DMS79 (cell line): Measurements from ENCODE around the gene NLRP7.
"Not testable (repeated sequence)": the region's sequence is repeated elsewhere in the genome, so short reads cannot be mapped to it uniquely, and the experiment has no call there.

Source experiments
- DNase-seq: peaks from one replicate; lab custom pipeline; 2025; lab: John Stamatoyannopoulos, UW

The NLRP7 gene

GRCh38 chr19:54947381-54947780, at the start of gene NLRP7:
TSS of gene NLRP7 (minus strand) at chr19:54947530.
- no peak for DNase-seq

DNA sequence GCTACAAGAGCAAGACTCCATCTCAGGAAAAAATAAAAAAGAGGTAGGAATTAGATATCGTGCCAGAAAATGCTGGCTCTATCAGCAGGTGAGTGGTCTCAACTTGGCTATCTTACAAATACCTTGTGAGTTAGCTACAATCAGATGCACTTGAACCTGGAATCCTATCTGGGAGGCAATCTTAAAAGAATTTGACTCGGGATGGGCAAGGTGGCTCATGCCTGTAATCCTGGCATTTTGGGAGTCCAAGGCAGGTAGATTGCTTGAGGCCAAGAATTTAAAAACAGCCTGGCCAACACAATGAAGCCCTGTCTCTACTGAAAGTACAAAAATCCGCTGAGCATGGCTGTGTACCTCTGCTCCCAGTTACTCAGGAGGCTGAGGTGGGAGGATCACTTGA, 48.2 kb upstream of the NLRP7 start:
- no peak for DNase-seq

DNA sequence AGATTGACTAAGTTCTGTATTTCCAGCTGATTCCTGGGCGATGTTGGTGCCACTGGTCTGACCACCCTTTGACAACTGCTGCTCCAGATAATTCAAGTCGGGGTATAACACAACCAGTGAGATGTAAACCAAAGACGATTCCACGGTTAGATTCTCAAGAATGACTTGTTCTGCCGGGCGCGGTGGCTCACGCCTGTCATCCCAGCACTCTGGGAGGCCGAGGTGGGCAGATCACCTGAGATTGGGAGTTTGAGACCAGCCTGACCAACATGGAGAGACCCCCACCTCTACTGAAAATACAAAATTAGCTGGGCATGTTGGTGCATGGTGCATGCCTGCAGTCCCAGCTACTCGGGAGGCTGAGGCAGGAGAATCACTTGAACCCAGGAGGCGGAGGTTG, 42.2 kb upstream of the NLRP7 start:
- not testable (repeated sequence) for DNase-seq

DNA sequence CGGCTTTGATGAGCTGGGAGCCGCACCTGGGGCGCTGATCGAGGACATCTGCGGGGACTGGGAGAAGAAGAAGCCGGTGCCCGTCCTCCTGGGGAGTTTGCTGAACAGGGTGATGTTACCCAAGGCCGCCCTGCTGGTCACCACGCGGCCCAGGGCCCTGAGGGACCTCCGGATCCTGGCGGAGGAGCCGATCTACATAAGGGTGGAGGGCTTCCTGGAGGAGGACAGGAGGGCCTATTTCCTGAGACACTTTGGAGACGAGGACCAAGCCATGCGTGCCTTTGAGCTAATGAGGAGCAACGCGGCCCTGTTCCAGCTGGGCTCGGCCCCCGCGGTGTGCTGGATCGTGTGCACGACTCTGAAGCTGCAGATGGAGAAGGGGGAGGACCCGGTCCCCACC, 35.2 kb upstream of the NLRP7 start:
- DNase-seq = not testable (repeated sequence)

DNA sequence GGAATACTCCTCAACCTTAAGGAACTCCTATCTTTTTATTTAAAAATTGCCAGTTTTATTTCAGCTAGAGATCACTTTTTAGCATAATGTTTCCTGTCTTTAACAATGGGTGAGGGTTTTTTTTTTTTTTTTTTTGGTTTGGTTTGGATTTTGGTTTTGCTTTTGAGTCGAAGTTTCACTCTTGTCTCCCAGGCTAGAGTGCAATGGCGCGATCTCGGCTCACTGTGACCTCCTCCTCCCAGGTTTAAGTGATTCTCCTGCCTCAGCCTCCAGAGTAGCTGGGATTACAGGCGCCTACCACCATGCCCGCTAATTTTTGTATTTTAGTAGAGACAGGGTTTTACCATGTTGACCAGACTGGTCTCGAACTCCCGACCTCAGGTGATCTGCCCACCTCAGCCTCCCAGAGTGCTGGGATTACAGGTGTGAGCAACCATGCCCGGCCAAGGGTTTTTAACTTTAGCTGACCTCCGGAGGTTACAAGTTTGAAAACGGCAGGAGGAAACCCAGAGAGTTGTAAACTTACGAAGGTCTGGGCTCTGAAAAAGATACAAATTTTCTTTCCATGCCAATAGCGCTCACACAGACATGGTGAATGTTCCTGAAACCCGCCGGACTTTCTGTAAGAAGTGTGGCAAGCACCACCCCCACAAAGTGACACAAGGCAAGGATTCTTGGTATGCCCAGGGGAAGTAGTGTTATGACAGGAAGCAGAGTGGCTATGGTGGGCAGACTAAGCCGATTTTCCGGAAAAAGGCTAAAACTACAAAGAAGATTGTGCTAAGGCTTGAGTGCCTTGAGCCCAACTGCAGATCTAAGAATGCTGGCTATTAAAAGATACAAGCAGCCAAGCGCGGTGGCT, 26.1 kb upstream of the NLRP7 start:
- DNase-seq = not testable (repeated sequence)

GRCh38 chr19:54971446-54971845, 24.1 kb upstream of the NLRP7 start:
- DNase-seq = not testable (repeated sequence)

- no peak for DNase-seq
Observed at GRCh38 chr19:54969647-54970046, 22.3 kb upstream of the NLRP7 start.

GRCh38 chr19:54967611-54968010, 20.3 kb upstream of the NLRP7 start:
- no peak for DNase-seq

DNA sequence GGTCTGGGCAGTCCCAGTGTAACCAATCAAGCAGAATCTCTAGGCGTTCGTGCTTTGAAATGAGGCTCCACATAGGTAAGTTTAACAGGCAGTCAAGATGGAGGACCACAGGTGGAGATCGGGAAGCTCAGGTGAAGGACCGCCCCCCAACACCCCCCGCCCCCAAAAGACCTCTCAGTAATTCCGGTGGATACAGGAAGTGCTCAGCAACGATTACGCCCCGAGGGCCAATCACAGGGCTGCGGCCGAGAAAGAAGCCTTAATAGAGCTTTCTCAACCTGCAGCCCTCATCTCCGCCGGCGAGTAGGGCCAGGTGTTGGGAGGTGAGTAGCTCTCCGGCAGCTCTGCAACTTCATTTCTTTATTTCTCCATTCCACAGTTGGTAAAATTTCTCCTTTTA, 17.7 kb upstream of the NLRP7 start:
- DNase-seq = not testable (repeated sequence)

DNA sequence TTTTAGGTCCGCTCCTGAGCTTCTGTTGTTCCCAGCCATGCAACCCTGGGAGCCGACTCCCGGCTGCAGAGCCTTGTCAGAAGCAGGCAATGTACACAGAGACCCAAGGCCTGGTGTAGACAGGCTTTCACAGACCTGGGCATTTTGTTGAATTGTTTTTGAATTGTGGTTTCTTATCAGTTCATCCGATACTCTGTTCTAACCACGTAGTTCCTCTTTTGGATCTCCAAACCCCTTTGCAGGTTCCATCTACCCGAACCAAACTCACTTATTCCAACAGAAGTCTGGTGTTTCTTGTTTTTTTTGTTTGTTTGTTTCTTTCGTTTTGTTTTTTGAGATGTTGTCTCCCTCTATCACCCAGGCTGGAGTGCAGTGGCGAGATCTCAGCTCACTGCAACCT, 12.5 kb upstream of the NLRP7 start:
- no peak for DNase-seq

DNA sequence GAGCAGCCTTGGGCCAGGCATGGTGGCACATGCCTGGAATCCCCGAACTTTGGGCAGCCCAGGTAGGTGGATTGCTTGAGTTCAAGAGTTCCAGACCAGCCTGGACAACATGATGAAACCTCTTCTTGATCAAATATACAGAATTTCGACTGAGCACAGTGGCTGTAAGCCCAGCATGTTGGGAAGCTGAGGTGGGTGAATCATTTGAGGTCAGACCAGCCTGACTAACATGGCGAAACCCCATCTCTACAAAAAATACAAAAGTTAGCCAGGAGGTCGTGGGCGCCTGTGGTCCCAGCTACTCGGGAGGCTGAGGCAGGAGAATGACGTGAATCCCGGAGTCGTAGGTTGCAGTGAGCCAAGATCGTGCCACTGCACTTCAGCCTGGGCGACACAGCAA, 8.0 kb upstream of the NLRP7 start:
- DNase-seq = no peak

DNA sequence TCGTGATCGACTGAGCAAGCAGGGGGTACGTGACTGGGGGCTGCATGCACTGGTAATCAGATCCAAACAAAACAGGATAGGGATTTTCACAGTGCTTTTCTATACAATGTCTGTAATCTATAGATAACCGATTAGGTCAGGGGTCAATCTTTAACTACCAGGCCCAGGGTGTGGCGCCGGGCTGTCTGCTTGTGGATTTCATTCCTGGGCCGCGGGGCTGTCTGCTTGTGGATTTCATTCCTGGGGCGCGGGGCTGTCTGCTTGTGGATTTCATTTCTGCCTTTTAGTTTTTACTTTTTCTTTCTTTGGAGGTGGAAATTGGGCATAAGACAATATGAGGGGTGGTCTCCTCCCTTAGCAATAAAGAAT, 6.0 kb upstream of the NLRP7 start:
- not testable (repeated sequence) for DNase-seq

DNA sequence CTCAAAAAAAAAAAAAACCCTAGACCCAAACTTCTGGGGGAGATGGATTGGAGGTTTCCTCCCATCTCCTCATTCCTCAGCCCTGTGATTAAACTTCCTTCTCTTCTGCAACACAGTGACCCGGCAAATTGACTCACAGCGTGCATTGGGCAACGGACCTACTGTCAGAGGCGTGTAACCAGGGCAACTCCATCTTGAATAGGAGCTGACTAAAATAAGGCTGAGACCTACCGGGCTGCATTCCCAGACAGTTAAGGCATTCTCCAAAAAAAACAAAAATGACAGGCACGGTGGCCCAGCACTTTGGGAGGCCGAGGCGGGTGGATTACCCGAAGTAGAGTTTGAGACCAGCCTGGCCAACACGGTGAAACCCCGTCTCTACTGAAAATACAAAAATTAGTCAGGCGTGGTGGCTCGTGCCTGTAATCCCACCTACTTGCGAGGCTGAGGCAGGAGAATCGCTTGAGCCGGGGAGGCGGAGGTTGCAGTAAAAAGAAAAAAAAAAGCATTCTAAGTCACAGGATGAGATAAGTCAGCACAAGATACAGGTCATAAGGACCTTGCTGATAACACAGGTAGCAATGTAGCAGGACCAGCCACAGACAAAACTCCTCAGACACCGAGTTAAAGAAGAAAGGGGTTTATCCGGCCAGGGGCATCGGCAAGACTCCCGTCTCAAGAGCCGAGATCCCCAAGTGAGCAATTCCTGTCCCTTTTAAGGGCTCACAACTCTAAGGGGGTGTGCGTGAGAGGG, 5.4 kb upstream of the NLRP7 start:
- DNase-seq = no peak

DNA sequence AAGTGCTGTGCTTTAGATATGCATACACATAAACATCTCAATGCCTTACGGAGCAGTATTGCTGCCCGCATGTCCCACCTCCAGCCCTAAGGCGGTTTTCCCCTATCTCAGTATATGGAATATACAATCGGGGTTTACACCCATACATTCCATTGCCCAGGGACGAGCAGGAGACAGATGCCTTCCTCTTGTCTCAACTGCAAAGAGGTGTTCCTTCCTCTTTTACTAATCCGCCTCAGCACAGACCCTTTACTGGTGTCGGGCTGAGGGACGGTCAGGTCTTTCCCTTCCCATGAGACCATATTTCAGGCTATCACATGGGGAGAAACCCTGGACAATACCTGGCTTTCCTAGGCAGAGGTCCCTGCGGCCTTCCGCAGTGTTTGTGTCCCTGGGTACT, 3.2 kb upstream of the NLRP7 start:
- not testable (repeated sequence) for DNase-seq

- no peak for DNase-seq
Observed at GRCh38 chr19:54949412-54949811, 2.1 kb upstream of the NLRP7 start.

GRCh38 chr19:54943772-54944361, 3.5 kb downstream of the NLRP7 start:
- not testable (repeated sequence) for DNase-seq

- not testable (repeated sequence) for DNase-seq
Observed at GRCh38 chr19:54939538-54939937, 7.8 kb downstream of the NLRP7 start.

GRCh38 chr19:54938906-54939305, 8.4 kb downstream of the NLRP7 start:
- no peak for DNase-seq

- DNase-seq = no peak
Observed at GRCh38 chr19:54937926-54938325, 9.4 kb downstream of the NLRP7 start.

GRCh38 chr19:54928299-54928698, 19.0 kb downstream of the NLRP7 start:
- no peak for DNase-seq

DNA sequence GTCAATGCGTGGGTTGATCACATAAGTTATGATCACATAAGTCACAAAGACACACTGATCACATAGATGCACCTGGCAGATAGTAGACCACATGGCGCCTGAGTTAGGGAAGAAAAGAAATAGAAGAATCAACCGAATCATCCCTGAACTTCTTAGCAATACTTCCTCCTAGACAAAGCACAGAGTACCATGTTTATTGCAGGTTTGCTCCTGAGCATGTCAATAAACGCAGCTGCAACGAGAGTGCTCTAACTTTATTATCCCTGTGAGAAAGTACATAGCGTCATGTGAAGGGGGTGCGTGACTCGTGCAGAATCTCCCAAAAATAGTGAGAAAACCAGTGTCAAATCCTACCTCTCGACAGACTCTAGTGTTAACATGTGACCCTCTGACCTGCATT, 24.1 kb downstream of the NLRP7 start:
- DNase-seq = no peak

- no peak for DNase-seq
Observed at GRCh38 chr19:54921082-54921481, 26.2 kb downstream of the NLRP7 start.
